Effector memory CD8-positive, alpha-beta T cell (primary cell): ENCODE measurements around the gene SHC4.
"Not testable (repeated sequence)": the region's sequence is repeated elsewhere in the genome, so short reads cannot be mapped to it uniquely, and the experiment has no call there.

ENCODE experiments used
- ATAC-seq: fragments of 150-1000 bp; cut with Tn5 transposase; replicated peaks from 2 replicates; pipeline ENCODE4 v1.10.0; 2021; ENCODE audit warnings: mild to moderate bottlenecking, moderate library complexity
- DNase-seq, 3 experiments: peaks; one replicate each; pipeline ENCODE4 v3.0.0; 2021
- H3K27ac Mint-ChIP-seq, 2 donors: one replicate each; pipeline ENCODE4 v1.8.0; 2022; ENCODE audit warnings: mild to moderate bottlenecking in 2 of 2, mixed read lengths in 2 of 2, moderate library complexity in 2 of 2
- H3K27me3 Mint-ChIP-seq, 2 donors: one replicate each; pipeline ENCODE4 v1.8.0; 2022; ENCODE audit warnings: mixed read lengths in 2 of 2
- H3K36me3 Mint-ChIP-seq: one replicate; pipeline ENCODE4 v1.8.0; 2022; ENCODE audit warnings: mild to moderate bottlenecking, moderate library complexity, mixed read lengths; ENCODE audit not compliant: insufficient read depth
- H3K4me1 Mint-ChIP-seq, 2 donors: one replicate each; pipeline ENCODE4 v1.8.0; 2022; ENCODE audit warnings: low read depth in 2 of 2, mixed read lengths in 2 of 2
- H3K4me3 Mint-ChIP-seq, 2 donors: one replicate each; pipeline ENCODE4 v1.8.0; 2022; ENCODE audit warnings: mild to moderate bottlenecking in 2 of 2, mixed read lengths in 2 of 2, moderate library complexity in 2 of 2
- H3K9me3 Mint-ChIP-seq, 2 donors: one replicate each; pipeline ENCODE4 v1.8.0; 2022; ENCODE audit warnings: mixed read lengths in 2 of 2

The SHC4 gene

DNA sequence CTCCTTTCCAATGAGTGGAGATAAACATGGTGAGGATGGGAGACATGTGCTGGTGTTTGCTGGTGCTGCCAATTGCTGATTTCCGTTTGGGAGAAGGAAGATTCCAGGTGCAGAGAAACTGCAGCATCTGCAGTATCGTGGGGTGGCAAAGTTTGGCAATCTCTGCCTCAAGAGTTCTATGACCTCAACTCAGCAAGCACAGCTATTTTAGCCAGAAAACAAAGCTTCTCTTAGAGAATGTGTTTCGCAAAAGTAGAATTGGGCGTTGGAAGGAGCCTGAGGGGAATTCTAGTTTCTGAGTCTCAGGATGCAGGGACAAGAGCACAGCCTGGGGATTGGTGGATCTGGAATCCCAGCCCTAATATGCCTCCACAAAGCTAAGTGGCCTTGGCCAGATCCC, 18.2 kb upstream of the SHC4 start:
- Mint-ChIP-seq H3K4me1 (no peaks in the 10 kb centered on the region), H3K4me3 (no peak overlapping the region), H3K36me3 (no peaks in the 10 kb centered on the region), H3K9me3 (no peaks in the 10 kb centered on the region), H3K27me3 (peaks cover 30 to 53% of the 10 kb centered on the region in 2 donors), H3K27ac (no peak overlapping the region)
- DNase-seq (no peak), ATAC-seq (no peak)

- DNase-seq: no peak
- no peak overlapping the region for H3K27ac Mint-ChIP-seq
- H3K9me3 Mint-ChIP-seq: no peaks in the 10 kb centered on the region
- peaks cover 2 to 3% of the 10 kb centered on the region in 2 donors for H3K4me1 Mint-ChIP-seq
- ATAC-seq: no peak
- no peak overlapping the region for H3K4me3 Mint-ChIP-seq
- peaks cover 28 to 61% of the 10 kb centered on the region in 2 donors for H3K27me3 Mint-ChIP-seq
- H3K36me3 Mint-ChIP-seq: no peaks in the 10 kb centered on the region
Measured at GRCh38 chr15:48978638-48979037, 14.9 kb upstream of the SHC4 start.

DNA sequence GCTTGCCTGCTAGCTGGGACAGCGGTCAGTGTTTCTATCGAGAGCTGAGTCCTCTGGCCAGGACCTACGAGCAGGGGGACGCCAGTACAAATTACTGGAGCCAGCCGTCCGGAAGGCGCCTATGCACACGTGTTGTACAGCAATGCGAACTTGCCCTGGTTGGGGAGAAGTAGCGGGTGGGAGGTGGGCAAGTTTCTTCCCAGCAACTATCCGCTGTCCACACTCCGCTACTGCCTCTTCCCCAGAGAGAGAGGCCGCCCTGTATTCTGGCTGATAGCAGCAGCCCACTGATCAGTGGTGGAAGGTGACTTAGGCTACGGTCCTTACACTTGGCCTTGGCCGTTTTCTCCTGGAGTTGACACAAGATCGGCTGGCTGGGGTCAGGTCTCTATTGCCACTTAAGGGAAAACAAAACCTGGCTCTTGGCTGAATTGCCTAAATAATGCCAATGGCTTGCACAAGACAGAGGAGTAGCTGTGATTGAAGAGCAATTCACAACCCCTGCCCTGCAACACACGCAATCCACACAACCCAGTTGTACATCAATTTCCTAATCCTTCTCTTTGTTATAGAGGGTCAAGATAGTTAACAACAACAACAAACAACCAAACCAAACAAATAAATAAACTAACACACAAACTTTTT, 12.8 kb upstream of the SHC4 start:
- Mint-ChIP-seq H3K27ac (no peak overlapping the region), H3K4me3 (peak overlapping the region; percentile 44 to 63), H3K27me3 (peaks cover 28 to 62% of the 10 kb centered on the region in 2 donors), H3K9me3 (no peaks in the 10 kb centered on the region), H3K36me3 (no peaks in the 10 kb centered on the region), H3K4me1 (peaks cover 2 to 3% of the 10 kb centered on the region in 2 donors)
- ATAC-seq (no peak), DNase-seq (no peak)

GRCh38 chr15:48975472-48976419, 12.0 kb upstream of the SHC4 start:
- ATAC-seq: peak; percentile 100
- H3K9me3 Mint-ChIP-seq: no peaks in the 10 kb centered on the region
- peak; percentile 60 to 75 (median 67) for DNase-seq
- H3K4me1 Mint-ChIP-seq: peaks cover 2 to 3% of the 10 kb centered on the region in 2 donors
- H3K4me3 Mint-ChIP-seq: peak overlapping the region; percentile 44 to 63
- H3K27me3 Mint-ChIP-seq: peaks cover 19 to 62% of the 10 kb centered on the region in 2 donors
- no peaks in the 10 kb centered on the region for H3K36me3 Mint-ChIP-seq
- H3K27ac Mint-ChIP-seq: no peak overlapping the region

DNA sequence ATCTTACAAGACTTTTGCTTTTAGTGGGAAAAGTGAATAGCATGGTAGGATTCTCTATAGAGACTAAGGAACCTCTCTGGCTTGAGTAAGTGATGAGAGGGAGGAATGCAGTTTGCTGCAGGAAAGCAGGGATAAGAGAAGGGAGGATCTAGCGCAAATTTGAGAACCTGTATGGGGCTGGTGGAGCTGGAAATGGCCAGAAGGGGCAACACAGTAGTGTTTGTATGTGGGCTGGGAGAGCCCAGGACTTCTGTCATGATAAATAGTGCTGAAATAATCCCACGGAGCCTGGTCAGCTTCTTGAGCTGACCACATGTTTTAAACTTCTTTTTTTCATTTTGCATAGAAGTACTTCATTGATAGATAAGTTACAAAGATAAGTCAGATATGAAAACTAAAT, 11.2 kb upstream of the SHC4 start:
- H3K27me3 Mint-ChIP-seq: peaks cover 12 to 62% of the 10 kb centered on the region in 2 donors
- no peak overlapping the region for H3K4me3 Mint-ChIP-seq
- no peaks in the 10 kb centered on the region for H3K36me3 Mint-ChIP-seq
- H3K9me3 Mint-ChIP-seq: no peaks in the 10 kb centered on the region
- no peak overlapping the region for H3K27ac Mint-ChIP-seq
- no peak for ATAC-seq
- DNase-seq: no peak
- H3K4me1 Mint-ChIP-seq: peaks cover 2 to 3% of the 10 kb centered on the region in 2 donors

DNA sequence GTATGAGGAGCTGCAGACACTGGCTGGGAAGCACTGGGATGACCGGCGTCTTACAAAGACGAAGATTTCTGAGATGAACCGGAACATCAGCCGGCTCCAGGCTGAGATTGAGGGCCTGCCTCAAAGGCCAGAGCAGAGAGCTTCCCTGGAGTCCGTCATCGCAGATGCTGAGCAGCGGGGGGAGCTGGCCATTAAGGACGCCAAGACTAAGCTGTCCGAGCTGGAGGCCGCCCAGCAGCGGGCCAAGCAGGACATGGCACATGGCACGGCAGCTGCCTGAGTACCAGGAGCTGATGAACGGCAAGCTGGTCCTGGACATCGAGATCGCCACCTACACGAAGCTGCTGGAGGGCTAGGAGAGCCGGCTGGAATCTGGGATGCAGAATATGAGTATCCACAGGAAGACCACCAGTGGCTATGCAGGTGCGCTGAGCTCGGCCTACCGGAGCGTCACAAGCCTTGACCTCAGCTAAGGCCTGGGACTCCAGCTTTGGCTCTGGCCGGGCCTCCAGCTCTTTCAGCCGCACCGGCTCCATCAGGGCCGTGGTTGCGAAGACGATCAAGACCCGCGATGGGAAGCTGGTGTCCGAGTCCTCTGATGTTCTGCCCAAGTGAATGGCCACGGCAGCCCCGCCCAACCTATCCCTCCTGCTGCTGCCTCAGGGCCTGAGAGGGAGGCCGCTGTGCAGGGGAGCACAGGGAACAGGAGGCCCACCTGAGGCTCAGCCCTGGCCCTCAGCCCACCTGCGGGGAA, 9.2 kb upstream of the SHC4 start:
- Mint-ChIP-seq H3K27ac (no peak overlapping the region), H3K27me3 (peaks cover 11 to 46% of the 10 kb centered on the region in 2 donors), H3K4me3 (no peak overlapping the region), H3K9me3 (no peaks in the 10 kb centered on the region), H3K4me1 (peaks cover 2 to 3% of the 10 kb centered on the region in 2 donors), H3K36me3 (no peaks in the 10 kb centered on the region)
- ATAC-seq: no peak
- no peak for DNase-seq

GRCh38 chr15:48970926-48971325, 7.2 kb upstream of the SHC4 start:
- Mint-ChIP-seq H3K27me3 (peaks cover 11 to 30% of the 10 kb centered on the region in 2 donors), H3K4me1 (peaks cover 9 to 14% of the 10 kb centered on the region in 2 donors)
- not testable (repeated sequence) for H3K9me3 Mint-ChIP-seq, ATAC-seq, DNase-seq, H3K27ac Mint-ChIP-seq, H3K36me3 Mint-ChIP-seq, H3K4me3 Mint-ChIP-seq

DNA sequence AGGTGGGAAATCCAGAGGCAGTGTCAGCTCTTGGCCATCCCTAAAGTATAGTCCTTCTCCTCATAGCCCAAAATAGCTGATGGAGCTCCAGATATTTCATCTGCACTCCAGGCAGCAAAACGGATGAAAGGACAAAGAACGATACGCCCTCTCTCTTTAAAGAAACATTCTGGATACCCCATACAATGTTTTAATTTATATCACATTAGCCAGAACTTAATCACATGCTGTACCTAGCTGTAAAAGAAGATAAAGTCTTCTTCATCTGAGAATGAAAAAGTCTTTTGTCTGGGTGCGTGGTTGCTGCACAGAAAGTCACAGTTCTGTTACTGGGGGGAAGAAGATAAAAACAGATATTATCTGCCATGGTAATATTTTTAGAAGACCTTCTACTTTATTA, 4.3 kb upstream of the SHC4 start:
- no peak for ATAC-seq
- H3K36me3 Mint-ChIP-seq: no peaks in the 10 kb centered on the region
- DNase-seq: no peak
- H3K4me1 Mint-ChIP-seq: peaks cover 26% of the 10 kb centered on the region in 2 donors
- H3K4me3 Mint-ChIP-seq: no peak overlapping the region
- no peaks in the 10 kb centered on the region for H3K9me3 Mint-ChIP-seq
- peaks cover 25 to 48% of the 10 kb centered on the region in 2 donors for H3K27me3 Mint-ChIP-seq
- no peak overlapping the region for H3K27ac Mint-ChIP-seq

GRCh38 chr15:48967336-48967735, 3.6 kb upstream of the SHC4 start:
- H3K36me3 Mint-ChIP-seq: no peaks in the 10 kb centered on the region
- no peak for DNase-seq
- no peaks in the 10 kb centered on the region for H3K9me3 Mint-ChIP-seq
- peak overlapping the region; percentile 2 to 10 for H3K27ac Mint-ChIP-seq
- H3K27me3 Mint-ChIP-seq: peaks cover 21 to 43% of the 10 kb centered on the region in 2 donors
- peaks cover 26 to 27% of the 10 kb centered on the region in 2 donors for H3K4me1 Mint-ChIP-seq
- H3K4me3 Mint-ChIP-seq: peak overlapping the region in 1 of 2 donors; percentile 1
- ATAC-seq: no peak

GRCh38 chr15:48966595-48967301, 3.0 kb upstream of the SHC4 start:
- Mint-ChIP-seq H3K36me3 (no peaks in the 10 kb centered on the region), H3K27ac (peak overlapping the region; percentile 2 to 10), H3K4me3 (peak overlapping the region; percentile 1 to 21), H3K9me3 (no peaks in the 10 kb centered on the region), H3K4me1 (peaks cover 26 to 27% of the 10 kb centered on the region in 2 donors), H3K27me3 (peaks cover 18 to 37% of the 10 kb centered on the region in 2 donors)
- ATAC-seq (peak; percentile 90), DNase-seq (peak; percentile 15 to 25 (median 17))

DNA sequence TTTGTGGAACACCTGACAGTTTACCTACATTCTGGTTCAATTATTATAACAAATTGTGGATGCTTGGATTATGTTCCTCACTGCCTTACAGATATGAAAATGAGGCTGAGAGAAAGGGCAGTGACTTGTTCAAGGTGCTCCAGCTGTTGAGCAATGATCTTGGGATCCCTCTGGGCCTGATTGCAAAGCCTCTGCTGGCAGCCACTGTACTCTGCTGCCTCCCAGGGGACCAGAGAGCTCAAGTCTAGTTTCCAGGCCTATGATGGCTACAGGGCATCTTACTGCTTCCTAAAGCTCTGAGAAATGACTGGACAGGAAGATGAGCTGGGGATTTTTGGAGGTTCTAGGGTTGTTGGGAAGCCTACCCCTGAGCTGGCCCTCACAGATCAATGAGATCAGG, 2.3 kb upstream of the SHC4 start:
- no peak overlapping the region for H3K4me3 Mint-ChIP-seq
- peaks cover 26 to 27% of the 10 kb centered on the region in 2 donors for H3K4me1 Mint-ChIP-seq
- peaks cover 18 to 29% of the 10 kb centered on the region in 2 donors for H3K27me3 Mint-ChIP-seq
- no peak for ATAC-seq
- no peaks in the 10 kb centered on the region for H3K36me3 Mint-ChIP-seq
- DNase-seq: no peak
- no peaks in the 10 kb centered on the region for H3K9me3 Mint-ChIP-seq
- H3K27ac Mint-ChIP-seq: no peak overlapping the region

GRCh38 chr15:48964898-48965297, 1.2 kb upstream of the SHC4 start:
- Mint-ChIP-seq H3K27me3 (peaks cover 18 to 23% of the 10 kb centered on the region in 2 donors), H3K36me3 (no peaks in the 10 kb centered on the region), H3K4me1 (peaks cover 26 to 27% of the 10 kb centered on the region in 2 donors), H3K9me3 (no peaks in the 10 kb centered on the region), H3K27ac (no peak overlapping the region), H3K4me3 (peak overlapping the region; percentile 80 to 83)
- ATAC-seq (no peak), DNase-seq (no peak)
